H1 (cell line): ENCODE results near the gene CMC1. TPM values are rescaled to one million over a fixed set of nuclear protein-coding genes. Genes with fewer than 3 reads are reported as not detected.

Experiments used
- CTCF ChIA-PET: fragments of 300-600 bp; sonication (Branson Sonifier 250); formaldehyde crosslinking; loops from one replicate; lab custom pipeline; 2021; ENCODE audit not compliant: partially characterized antibody; lab: Charles Lee
- POLR2A ChIA-PET: fragments of 300-600 bp; sonication (Branson Sonifier 250); formaldehyde crosslinking; loops from one replicate; lab custom pipeline; 2021; ENCODE audit warnings: inconsistent platforms; ENCODE audit not compliant: partially characterized antibody; lab: Charles Lee
- DNase-seq, 2 experiments: peaks; one replicate each; pipeline versions ENCODE4 v3.0.0 to v3.0.0-alpha.2; 2010 to 2022; ENCODE audit warnings: low spot score in 2 of 2, low read depth in 1 of 2, mixed read lengths in 1 of 2
- FAIRE-seq: peaks from 2 replicates; lab custom pipeline; 2011; peaks lifted over from hg19 to GRCh38; lab: Jason Lieb, UNC
- H2AFZ ChIP-seq: 2 replicates; pipeline ENCODE4 v1.8.1; 2012; ENCODE audit warnings: low read length, inconsistent platforms
- H2AK5ac ChIP-seq: 2 replicates; pipeline ENCODE4 v1.6.1; 2013; ENCODE audit warnings: low read depth, low read length
- H2BK120ac ChIP-seq: replicated peaks from 2 replicates; pipeline ENCODE3; 2013; ENCODE audit warnings: low read depth, low read length, inconsistent platforms
- H2BK12ac ChIP-seq: 2 replicates; pipeline ENCODE4 v1.6.1; 2013; ENCODE audit warnings: low read depth, low read length
- H2BK15ac ChIP-seq: 2 replicates; pipeline ENCODE4 v1.6.1; 2013; ENCODE audit warnings: low read length
- H2BK20ac ChIP-seq: 2 replicates; pipeline ENCODE4 v1.6.1; 2013; ENCODE audit warnings: low read length
- H2BK5ac ChIP-seq: 2 replicates; pipeline ENCODE4 v1.6.1; 2013; ENCODE audit warnings: low read depth, low read length
- H3K14ac ChIP-seq: 2 replicates; pipeline ENCODE4 v1.6.1; 2013; ENCODE audit warnings: inconsistent platforms; ENCODE audit not compliant: insufficient read length
- H3K18ac ChIP-seq: 2 replicates; pipeline ENCODE4 v1.6.1; 2013; ENCODE audit warnings: low read length; ENCODE audit errors: extremely low read depth
- H3K23ac ChIP-seq: 2 replicates; pipeline ENCODE4 v1.6.1; 2013; ENCODE audit warnings: inconsistent platforms; ENCODE audit not compliant: insufficient read length
- H3K23me2 ChIP-seq: 2 replicates; pipeline ENCODE4 v1.6.1; 2013; ENCODE audit warnings: low read depth, low read length
- H3K27ac ChIP-seq: 2 replicates; pipeline ENCODE4 v1.6.1; 2011; ENCODE audit warnings: low read depth, low read length, inconsistent platforms
- H3K27me3 ChIP-seq, 4 experiments: replicated peaks in 1 of 4; 1 replicate in 1 of 4; 2 replicates in 3 of 4; pipeline versions ENCODE4 v1.6.1 to v1.8.1; 2011 to 2013; ENCODE audit warnings: low read length in 3 of 4, mild to moderate bottlenecking in 3 of 4, inconsistent platforms in 2 of 4, mixed read lengths in 2 of 4, moderate library complexity in 1 of 4; ENCODE audit not compliant: control insufficient read depth in 3 of 4, insufficient read depth in 3 of 4; ENCODE audit errors: extremely low read depth in 1 of 4
- H3K36me3 ChIP-seq, 4 experiments: 2 replicates each; pipeline versions ENCODE4 v1.6.1 to v1.8.1; 2011 to 2013; ENCODE audit warnings: mild to moderate bottlenecking in 4 of 4, low read length in 3 of 4, moderate library complexity in 2 of 4, control low read depth in 1 of 4, inconsistent platforms in 1 of 4; ENCODE audit not compliant: insufficient read depth in 4 of 4, control insufficient read depth in 2 of 4
- H3K4ac ChIP-seq: replicated peaks from 2 replicates; pipeline ENCODE3; 2013; ENCODE audit warnings: low read length, low read depth, mixed read lengths, inconsistent platforms; ENCODE audit not compliant: insufficient read length
- H3K4me1 ChIP-seq, 4 experiments: replicated peaks in 1 of 4; 1 replicate in 1 of 4; 2 replicates in 3 of 4; pipeline versions ENCODE4 v1.6.1 to v1.8.1; 2011 to 2013; ENCODE audit warnings: low read length in 3 of 4, inconsistent platforms in 2 of 4, mixed read lengths in 1 of 4; ENCODE audit not compliant: insufficient read depth in 4 of 4, control insufficient read depth in 3 of 4
- H3K4me2 ChIP-seq, 2 experiments: 2 replicates each; pipeline versions ENCODE4 v1.6.1 to v1.8.1; 2011 to 2013; ENCODE audit warnings: low read depth in 2 of 2, low read length in 2 of 2, control low read depth in 1 of 2, inconsistent platforms in 1 of 2, mild to moderate bottlenecking in 1 of 2; ENCODE audit not compliant: insufficient read depth in 1 of 2
- H3K4me3 ChIP-seq, 4 experiments: fragments of 200-600, 300-600 bp in 1 of 4; sonication (generic), shearing (Covaris generic), sonication (Bioruptor Twin) in 1 of 4; 2 replicates each; pipeline versions ENCODE4 v1.5.1 to v1.8.1; 2011 to 2016; ENCODE audit warnings: low read length in 4 of 4, low read depth in 3 of 4, control low read depth in 2 of 4, inconsistent platforms in 2 of 4, mild to moderate bottlenecking in 2 of 4, mixed read lengths in 1 of 4, moderate library complexity in 1 of 4; ENCODE audit not compliant: insufficient read depth in 2 of 4; ENCODE audit errors: extremely low read depth in 1 of 4
- H3K56ac ChIP-seq: replicated peaks from 2 replicates; pipeline ENCODE3; 2013; ENCODE audit warnings: low read depth, mild to moderate bottlenecking, mixed read lengths, low read length, inconsistent platforms; ENCODE audit not compliant: insufficient read length
- H3K79me1 ChIP-seq: 2 replicates; pipeline ENCODE4 v1.6.1; 2013; ENCODE audit warnings: low read depth, low read length, control low read depth
- H3K79me2 ChIP-seq, 2 experiments: 2 replicates each; pipeline versions ENCODE4 v1.6.1 to v1.8.1; 2012 to 2013; ENCODE audit warnings: low read length in 2 of 2, mild to moderate bottlenecking in 2 of 2, inconsistent platforms in 1 of 2; ENCODE audit not compliant: insufficient read depth in 2 of 2, control insufficient read depth in 1 of 2
- H3K9ac ChIP-seq, 4 experiments: replicated peaks in 1 of 4; 1 replicate in 1 of 4; 2 replicates in 3 of 4; pipeline versions ENCODE4 v1.6.1 to v1.8.1; 2011 to 2013; ENCODE audit warnings: low read depth in 3 of 4, low read length in 3 of 4, control low read depth in 2 of 4, mild to moderate bottlenecking in 2 of 4, moderate library complexity in 2 of 4, inconsistent platforms in 1 of 4; ENCODE audit errors: extremely low read depth in 1 of 4
- H3K9me3 ChIP-seq, 2 experiments: 2 replicates each; pipeline versions ENCODE4 v1.6.1 to v1.8.1; 2012 to 2013; ENCODE audit warnings: mild to moderate bottlenecking in 2 of 2, moderate library complexity in 2 of 2, control low read depth in 1 of 2, inconsistent platforms in 1 of 2, low read depth in 1 of 2, low read length in 1 of 2, mixed read lengths in 1 of 2; ENCODE audit not compliant: insufficient read depth in 2 of 2
- H4K20me1 ChIP-seq, 2 experiments: replicated peaks in 1 of 2; 2 replicates each; pipeline versions ENCODE3 to v1.8.1; 2011 to 2013; ENCODE audit warnings: inconsistent platforms in 2 of 2, low read length in 2 of 2, mild to moderate bottlenecking in 1 of 2; ENCODE audit not compliant: insufficient read depth in 2 of 2, control insufficient read depth in 1 of 2
- H4K5ac ChIP-seq: 2 replicates; pipeline ENCODE4 v1.6.1; 2013; ENCODE audit warnings: low read length, low read depth, mixed read lengths, inconsistent platforms; ENCODE audit not compliant: insufficient read length
- H4K8ac ChIP-seq: 2 replicates; pipeline ENCODE4 v1.8.0; 2013; ENCODE audit warnings: mild to moderate bottlenecking, moderate library complexity, low read length, inconsistent platforms; ENCODE audit not compliant: insufficient read depth; ENCODE audit errors: extremely low read depth
- H4K91ac ChIP-seq: replicated peaks from 2 replicates; pipeline ENCODE3; 2013; ENCODE audit warnings: low read length, mixed read lengths, inconsistent platforms; ENCODE audit not compliant: insufficient read length
- NANOG ChIP-seq: IDR thresholded peaks from 2 replicates; pipeline ENCODE4 v1.6.1; 2011; ENCODE audit warnings: low read length, low read depth, mild to moderate bottlenecking, inconsistent platforms; ENCODE audit not compliant: insufficient read depth, poor library complexity, severe bottlenecking
- RAD21 ChIP-seq, 2 experiments: IDR thresholded peaks in 1 of 2; conservative IDR thresholded peaks in 1 of 2; 2 replicates each; pipeline ENCODE4 v1.6.1; 2011; ENCODE audit warnings: low read depth in 2 of 2, low read length in 2 of 2, improper control_type of control experiment in 1 of 2, inconsistent platforms in 1 of 2, mild to moderate bottlenecking in 1 of 2, moderate library complexity in 1 of 2
- SAP30 ChIP-seq: fragments of 300-600 bp; sonication (generic); IDR thresholded peaks from 2 replicates; pipeline ENCODE4 v1.7.1; 2012; ENCODE audit warnings: low read length, moderate library complexity, mild to moderate bottlenecking, inconsistent platforms; ENCODE audit not compliant: insufficient read depth, insufficient replicate concordance
- SIN3A ChIP-seq, 2 experiments: IDR thresholded peaks in 1 of 2; conservative IDR thresholded peaks in 1 of 2; 2 replicates each; pipeline ENCODE4 v1.6.1; 2011 to 2012; ENCODE audit warnings: low read length in 2 of 2, improper control_type of control experiment in 1 of 2, low read depth in 1 of 2, mild to moderate bottlenecking in 1 of 2
- SP1 ChIP-seq: IDR thresholded peaks from 2 replicates; pipeline ENCODE4 v1.6.1; 2011; ENCODE audit warnings: low read depth, low read length
- SP4 ChIP-seq: IDR thresholded peaks from 2 replicates; pipeline ENCODE4 v1.6.1; 2012; ENCODE audit warnings: low read length, inconsistent platforms
- SRF ChIP-seq: IDR thresholded peaks from 2 replicates; pipeline ENCODE4 v1.6.1; 2011; ENCODE audit warnings: mild to moderate bottlenecking, low read depth, low read length, moderate library complexity
- SUZ12 ChIP-seq: fragments of 200-600 bp; sonication (generic); IDR thresholded peaks from 2 replicates; pipeline ENCODE4 v1.6.1; 2012; ENCODE audit warnings: mild to moderate bottlenecking, inconsistent platforms, low read length, moderate library complexity, mixed read lengths
- WGBS, 2 experiments: shearing (Covaris generic) in 1 of 2; methylation state at CpG; one replicate each; pipeline versions ENCODE4 v1.1.6 to v1.1.7; 2013 to 2015; ENCODE audit warnings: low lambda C conversion rate in 2 of 2, mixed read lengths in 2 of 2, inconsistent platforms in 1 of 2, low coverage in 1 of 2, missing lambda C conversion rate in 1 of 2; ENCODE audit not compliant: insufficient replicate concordance in 2 of 2, insufficient coverage in 1 of 2, insufficient read length in 1 of 2; ENCODE audit errors: extremely low coverage in 1 of 2, missing lambda C conversion rate in 1 of 2; 5-methylcytosine and 5-hydroxymethylcytosine counted together
- polyA plus RNA-seq, 7 experiments: library from polyadenylated mRNA; depleted of rRNA in 3 of 7; stranded (reverse) in 5 of 7; unstranded in 2 of 7; fragments of >200 nt in 5 of 7; fragments of 200-250 nt in 2 of 7; gene quantifications; 1 replicate in 5 of 7; 2 replicates in 1 of 7; 4 replicates in 1 of 7; pipeline versions ENCODE4 v1.2.1 to v1.2.3, GENCODE V29; 2011 to 2013; ENCODE audit warnings: missing spikeins in 2 of 7, mixed read lengths in 2 of 7
- total RNA-seq: library from RNA; stranded (reverse); fragmentation: NEBNext Ultra II Directional; extraction: Animal tissue kit (Norgen Biotek cat#: 25700); gene quantifications from 2 replicates; pipeline ENCODE4 v1.2.1, GENCODE V29; 2021

CMC1 gene
- total and polyA plus RNA-seq, 2 of the 8 experiments (the other 6 are each of a cell fraction or from before 2014, with no cell fraction given): 11.4 to 19.4 TPM

DNA sequence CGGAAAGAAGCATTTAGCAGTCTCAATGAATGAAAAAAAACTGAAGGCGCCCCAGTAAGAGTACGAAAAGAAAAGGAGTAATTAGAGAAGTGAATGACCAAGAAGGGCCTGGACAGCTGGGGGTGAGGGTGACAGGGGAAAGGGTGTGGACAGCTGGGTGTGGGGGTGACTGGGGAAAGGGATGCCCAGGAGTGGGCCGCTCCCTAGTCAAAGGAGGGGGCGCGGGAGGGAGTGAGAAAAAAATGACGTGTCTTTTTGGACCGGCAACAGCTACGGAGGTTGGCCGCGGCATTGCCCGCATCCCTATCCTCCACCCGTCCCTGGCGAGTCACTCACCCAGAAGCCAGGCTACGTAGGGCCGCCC, 106.8 kb downstream of the CMC1 start:
- Histone ChIP-seq H2BK120ac (no peak overlapping the region), H3K27ac (peak overlapping the region; percentile 97), H3K27me3 (no peaks in the 10 kb centered on the region), H2BK5ac (peak overlapping the region; percentile 96; the same call in 1 of the 2 replicates), H2AK5ac (no peak overlapping the region), H3K4me2 (peak overlapping the region; percentile 68 to 87), H3K4me1 (no peaks in the 10 kb centered on the region; a peak in 2 of 7 replicates), H3K14ac (no peak overlapping the region), H3K79me1 (no peaks in the 10 kb centered on the region), H2BK12ac (no peak overlapping the region), H2BK15ac (no peak overlapping the region), H2AFZ (peak overlapping the region; percentile 98), H4K8ac (no peak overlapping the region; the same call in 1 of the 2 replicates)
- no peak for DNase-seq
- 2% methylated on average over 6 of the region's 16 CpGs; no CpG with 5 or more reads in 1 of the 2 experiments for WGBS, 2 experiments
- TF ChIP-seq SRF (no peak), SAP30 (peak; percentile 39), SIN3A (conservative IDR thresholded peaks at IDR 0.05 in 1 of 2, IDR thresholded peaks at IDR 0.05 in 1 of 2; ENCODE audit: low read depth in 1 of 2, low read length in 2 of 2) (0 out of 4 replicates have a peak, but pooled peaks have one; percentile 23 to 34), RAD21 (IDR thresholded peaks at IDR 0.05 in 1 of 2, conservative IDR thresholded peaks at IDR 0.05 in 1 of 2; ENCODE audit: low read depth in 2 of 2, low read length in 2 of 2) (no peak), SP1 (0 out of 2 replicates have a peak, but pooled peaks have one; percentile 12), SUZ12 (0 out of 2 replicates have a peak, but pooled peaks have one; percentile 3), NANOG (no peak), SP4 (0 out of 2 replicates have a peak, but pooled peaks have one; percentile 51)
- TF ChIP-seq, all 59 proteins: peak for 5
- peak overlapping the region; percentile 81 to 96 (median 84) for H3K4me3 ChIP-seq
- peak overlapping the region; percentile 60 for H4K5ac ChIP-seq
- peaks cover 0 to 2% of the 10 kb centered on the region in 2 experiments for H4K20me1 ChIP-seq
- peaks cover 5% of the 10 kb centered on the region; the same call in 1 of the 2 replicates for H3K23me2 ChIP-seq
- H3K9me3 ChIP-seq: no peaks in the 10 kb centered on the region; a peak in 1 of 4 replicates
- H4K91ac ChIP-seq: no peak overlapping the region
- no peak overlapping the region for H2BK20ac ChIP-seq
- H3K23ac ChIP-seq: no peak overlapping the region
- peak overlapping the region in 3 of 4 experiments; percentile 90 to 93 (median 93); a peak in 6 of 7 replicates for H3K9ac ChIP-seq
- H3K4ac ChIP-seq: no peak overlapping the region
- no peak overlapping the region; the same call in 1 of the 2 replicates for H3K18ac ChIP-seq
- POLR2A ChIA-PET: interaction anchor here (0.9 to 1.9 kb wide), 6 partner anchors 9 to 620 kb away, joined by 3 to 10 read pairs (median 4); partner anchors contain the start of gene CMC1
- H3K79me2 ChIP-seq: peaks cover 0 to 40% of the 10 kb centered on the region in 2 experiments; a peak in 2 of 4 replicates
- peak overlapping the region; percentile 47 for H3K56ac ChIP-seq
- FAIRE-seq: no peak
- CTCF ChIA-PET: interaction anchor here (0.9 to 1.9 kb wide), 4 partner anchors 13 to 1036 kb away, joined by 3 to 8 read pairs (median 3); no protein-coding TSS in a partner anchor
- no peaks in the 10 kb centered on the region for H3K36me3 ChIP-seq
